Peyer's patch (tissue), 4 donors: ENCODE results near the gene CLDN4. TPM values are rescaled to one million over a fixed set of nuclear protein-coding genes. Genes with fewer than 3 reads are reported as not detected.
"Not testable (repeated sequence)": the region's sequence is repeated elsewhere in the genome, so short reads cannot be mapped to it uniquely, and the experiment has no call there.

Experiments used
- DNase-seq, 3 donors: peaks; one replicate each; pipeline ENCODE4 v3.0.0-alpha.2; 2017 to 2019
- H3K27ac ChIP-seq, 4 donors: fragments of 200-600 bp; sonication (generic); one replicate each; pipeline ENCODE4 v1.5.1; 2016 to 2019
- H3K27me3 ChIP-seq, 2 donors: fragments of 200-600 bp; sonication (generic); one replicate each; pipeline ENCODE4 v1.5.1; 2019
- H3K36me3 ChIP-seq, 3 donors: fragments of 200-600 bp; sonication (generic); one replicate each; pipeline ENCODE4 v1.5.1; 2016 to 2019
- H3K4me1 ChIP-seq, 4 donors: fragments of 200-600 bp; sonication (generic); one replicate each; pipeline ENCODE4 v1.5.1; 2016 to 2019
- H3K4me3 ChIP-seq, 4 donors: fragments of 200-600 bp; sonication (generic); 1 replicate in 3 of 4; 2 replicates in 1 of 4; pipeline ENCODE4 v1.5.1; 2016 to 2019; ENCODE audit warnings: mild to moderate bottlenecking in 1 of 4
- H3K9me3 ChIP-seq, 4 donors: fragments of 200-600 bp; sonication (generic); one replicate each; pipeline ENCODE4 v1.5.1; 2016 to 2019; ENCODE audit warnings: mild to moderate bottlenecking in 1 of 4
- POLR2A ChIP-seq, 2 donors: fragments of 450-650 bp; IDR thresholded peaks; one replicate each; pipeline ENCODE4 v1.5.1; 2017; ENCODE audit warnings: antibody characterized with exemption in 2 of 2, mild to moderate bottlenecking in 2 of 2, moderate library complexity in 2 of 2
- total RNA-seq, 4 donors: library from RNA; depleted of rRNA; stranded (reverse); fragments of >200 nt; gene quantifications; one replicate each; pipeline ENCODE4 v1.1.0, GENCODE V29; 2016
- TF ChIP-seq, protein P1 (sequence below), 6 experiments: fragments of 450-650 bp in 4 of 6; fragments of 200-600 bp in 2 of 6; sonication (generic) in 1 of 6; IDR thresholded peaks; one replicate each; pipeline ENCODE4 v1.5.1; 2017 to 2019; ENCODE audit warnings: antibody characterized with exemption in 6 of 6, mild to moderate bottlenecking in 3 of 6, moderate library complexity in 1 of 6

Gene CLDN4
- total RNA-seq, 4 donors from 2014 or later, result 83.3 to 551 (median 450) TPM

DNA sequence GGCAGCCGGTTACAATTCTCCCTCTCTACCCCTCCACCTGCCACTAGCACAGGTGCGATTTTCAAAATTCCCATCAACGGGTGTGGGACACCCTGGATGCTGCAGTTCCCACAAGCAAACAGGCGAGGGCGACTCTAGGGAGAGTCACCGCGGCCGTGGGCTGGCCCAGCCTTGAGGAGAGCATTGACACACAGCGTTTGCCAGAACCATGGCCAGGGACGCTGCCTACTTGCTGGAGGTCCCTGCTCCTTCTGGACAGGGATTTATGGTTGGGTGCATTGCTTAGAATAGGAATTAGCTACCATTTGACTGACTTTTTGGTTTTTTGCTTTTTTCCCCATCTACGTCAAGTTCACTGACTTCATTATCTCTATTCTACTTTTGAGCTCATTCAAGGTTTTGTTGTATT is 19.0 kb upstream of the CLDN4 start:
- Histone ChIP-seq H3K9me3 (no peaks in the 10 kb centered on the region), H3K36me3 (no peaks in the 10 kb centered on the region)
- TF ChIP-seq, protein P1, sequence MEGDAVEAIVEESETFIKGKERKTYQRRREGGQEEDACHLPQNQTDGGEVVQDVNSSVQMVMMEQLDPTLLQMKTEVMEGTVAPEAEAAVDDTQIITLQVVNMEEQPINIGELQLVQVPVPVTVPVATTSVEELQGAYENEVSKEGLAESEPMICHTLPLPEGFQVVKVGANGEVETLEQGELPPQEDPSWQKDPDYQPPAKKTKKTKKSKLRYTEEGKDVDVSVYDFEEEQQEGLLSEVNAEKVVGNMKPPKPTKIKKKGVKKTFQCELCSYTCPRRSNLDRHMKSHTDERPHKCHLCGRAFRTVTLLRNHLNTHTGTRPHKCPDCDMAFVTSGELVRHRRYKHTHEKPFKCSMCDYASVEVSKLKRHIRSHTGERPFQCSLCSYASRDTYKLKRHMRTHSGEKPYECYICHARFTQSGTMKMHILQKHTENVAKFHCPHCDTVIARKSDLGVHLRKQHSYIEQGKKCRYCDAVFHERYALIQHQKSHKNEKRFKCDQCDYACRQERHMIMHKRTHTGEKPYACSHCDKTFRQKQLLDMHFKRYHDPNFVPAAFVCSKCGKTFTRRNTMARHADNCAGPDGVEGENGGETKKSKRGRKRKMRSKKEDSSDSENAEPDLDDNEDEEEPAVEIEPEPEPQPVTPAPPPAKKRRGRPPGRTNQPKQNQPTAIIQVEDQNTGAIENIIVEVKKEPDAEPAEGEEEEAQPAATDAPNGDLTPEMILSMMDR (IDR thresholded peaks at IDR 0.05), result peak in 5 of 6 experiments; percentile 26 to 94 (median 89)
- TF ChIP-seq POLR2A (IDR thresholded peaks at IDR 0.05), result no peak

DNA sequence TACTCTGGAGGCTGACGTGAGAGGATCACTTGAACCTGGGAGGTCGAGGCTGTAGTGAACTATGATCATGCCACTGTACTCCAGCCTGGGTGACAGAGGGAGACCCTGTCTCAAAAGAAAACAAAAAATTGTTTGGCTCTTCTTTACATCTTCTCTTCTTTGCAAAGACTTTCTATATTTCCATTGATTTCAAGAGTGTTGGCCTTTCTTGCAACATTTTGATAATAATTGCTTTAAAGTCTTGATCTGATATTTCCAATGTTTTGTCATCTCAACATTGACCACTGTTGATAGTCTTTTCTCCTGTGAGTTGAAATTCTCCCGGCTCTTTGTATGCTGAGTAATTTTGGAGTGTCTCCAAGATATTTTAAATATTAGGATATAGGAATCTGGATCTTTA is 17.8 kb upstream of the CLDN4 start:
- H3K9me3 ChIP-seq, result no peaks in the 10 kb centered on the region
- no peak for TF ChIP-seq POLR2A (IDR thresholded peaks at IDR 0.05)
- H3K27me3 ChIP-seq, result no peaks in the 10 kb centered on the region
- no peak for DNase-seq
- no peak overlapping the region for H3K27ac ChIP-seq
- no peak overlapping the region for H3K4me3 ChIP-seq
- peaks cover 0 to 6% (median 0%) of the 10 kb centered on the region in 4 donors for H3K4me1 ChIP-seq
- H3K36me3 ChIP-seq, result no peaks in the 10 kb centered on the region

More for the DNA sequence above, 19.0 kb upstream of the CLDN4 start:
- peak; percentile 32 to 89 (median 87) for DNase-seq
- Histone ChIP-seq H3K27ac (peak overlapping the region in 1 of 4 donors; percentile 26), H3K27me3 (no peaks in the 10 kb centered on the region), H3K4me3 (no peak overlapping the region), H3K4me1 (peaks cover 0 to 6% (median 0%) of the 10 kb centered on the region in 4 donors)

DNA sequence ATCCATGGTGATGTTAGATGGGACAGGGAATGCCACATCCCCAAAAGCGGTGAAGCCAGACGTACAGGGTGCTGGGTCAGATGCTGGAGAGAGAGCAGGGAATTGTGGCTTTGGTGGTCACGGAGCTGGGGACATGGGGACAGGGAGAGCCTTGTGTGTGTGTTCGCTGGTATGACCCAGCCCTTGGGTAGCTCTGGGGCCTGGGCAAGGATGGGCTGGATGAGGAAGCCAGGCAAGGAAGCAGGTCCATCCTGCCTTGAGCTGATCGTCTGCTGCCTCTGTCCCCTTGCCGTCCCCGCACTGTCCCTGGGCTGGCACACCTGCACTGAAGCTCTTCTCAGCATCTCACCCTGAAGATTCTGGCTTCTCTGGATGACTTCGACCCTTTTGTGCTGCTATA is 15.4 kb upstream of the CLDN4 start:
- H3K4me1 ChIP-seq, result peaks cover 0 to 2% (median 0%) of the 10 kb centered on the region in 4 donors
- no peak overlapping the region for H3K27ac ChIP-seq
- H3K36me3 ChIP-seq, result no peaks in the 10 kb centered on the region
- no peaks in the 10 kb centered on the region for H3K27me3 ChIP-seq
- no peaks in the 10 kb centered on the region for H3K9me3 ChIP-seq
- H3K4me3 ChIP-seq, result no peak overlapping the region
- peak in 2 of 3 donors; percentile 27 to 31 for DNase-seq
- no peak for TF ChIP-seq POLR2A (IDR thresholded peaks at IDR 0.05)
- TF ChIP-seq, protein P1 (IDR thresholded peaks at IDR 0.05), result no peak

DNA sequence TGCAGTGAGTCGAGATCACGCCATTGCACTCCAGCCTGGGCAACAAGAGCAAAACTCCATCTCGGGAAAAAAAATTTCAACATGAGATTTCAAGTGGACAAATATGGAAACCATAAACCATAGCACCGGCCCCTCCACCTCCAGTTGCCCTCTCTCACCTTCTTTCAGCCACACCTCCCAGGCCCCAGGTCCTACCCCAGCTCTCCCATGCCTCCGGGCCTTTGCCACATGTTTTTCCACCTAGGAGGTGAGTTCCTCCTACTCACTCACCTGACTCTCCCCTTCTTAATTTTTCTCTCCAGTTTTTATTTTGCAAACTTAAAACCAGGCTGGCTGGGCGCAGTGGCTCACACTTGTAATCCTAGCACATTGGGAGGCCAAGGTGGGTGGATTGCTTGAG is 13.7 kb upstream of the CLDN4 start:
- DNase-seq, result peak in 2 of 3 donors; percentile 32 to 34
- H3K27me3 ChIP-seq, result no peaks in the 10 kb centered on the region
- TF ChIP-seq POLR2A (IDR thresholded peaks at IDR 0.05), result no peak
- TF ChIP-seq, protein P1 (IDR thresholded peaks at IDR 0.05), result no peak
- no peak overlapping the region for H3K27ac ChIP-seq
- H3K4me1 ChIP-seq, result no peaks in the 10 kb centered on the region
- H3K36me3 ChIP-seq, result no peaks in the 10 kb centered on the region
- no peak overlapping the region for H3K4me3 ChIP-seq
- no peaks in the 10 kb centered on the region for H3K9me3 ChIP-seq

DNA sequence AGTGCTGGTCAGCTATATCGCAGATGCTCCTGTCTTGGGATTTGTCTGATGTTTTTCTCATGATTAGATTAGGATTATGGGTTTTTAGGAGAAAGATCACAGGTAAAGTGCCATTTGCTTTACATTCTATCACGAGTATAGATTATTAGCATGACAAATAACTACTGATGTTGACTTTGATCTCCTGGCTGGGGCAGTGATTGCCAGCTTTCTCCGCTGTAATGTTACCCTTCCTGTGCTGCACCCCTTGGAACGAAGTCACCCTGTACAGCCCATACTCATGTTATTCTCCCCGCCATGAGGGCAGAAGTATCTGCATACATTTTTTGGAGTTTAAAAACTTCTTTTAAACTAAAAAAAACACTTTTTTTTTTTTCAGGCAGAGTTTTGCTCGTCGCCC is 10.8 kb upstream of the CLDN4 start:
- TF ChIP-seq, protein P1 (IDR thresholded peaks at IDR 0.05), result no peak
- TF ChIP-seq POLR2A (IDR thresholded peaks at IDR 0.05), result no peak
- H3K36me3 ChIP-seq, result no peaks in the 10 kb centered on the region
- H3K4me1 ChIP-seq, result peaks cover 0 to 20% (median 0%) of the 10 kb centered on the region in 4 donors
- no peaks in the 10 kb centered on the region for H3K9me3 ChIP-seq
- H3K4me3 ChIP-seq, result no peak overlapping the region
- H3K27ac ChIP-seq, result no peak overlapping the region
- peak in 2 of 3 donors; percentile 6 to 39 for DNase-seq
- no peaks in the 10 kb centered on the region for H3K27me3 ChIP-seq

DNA sequence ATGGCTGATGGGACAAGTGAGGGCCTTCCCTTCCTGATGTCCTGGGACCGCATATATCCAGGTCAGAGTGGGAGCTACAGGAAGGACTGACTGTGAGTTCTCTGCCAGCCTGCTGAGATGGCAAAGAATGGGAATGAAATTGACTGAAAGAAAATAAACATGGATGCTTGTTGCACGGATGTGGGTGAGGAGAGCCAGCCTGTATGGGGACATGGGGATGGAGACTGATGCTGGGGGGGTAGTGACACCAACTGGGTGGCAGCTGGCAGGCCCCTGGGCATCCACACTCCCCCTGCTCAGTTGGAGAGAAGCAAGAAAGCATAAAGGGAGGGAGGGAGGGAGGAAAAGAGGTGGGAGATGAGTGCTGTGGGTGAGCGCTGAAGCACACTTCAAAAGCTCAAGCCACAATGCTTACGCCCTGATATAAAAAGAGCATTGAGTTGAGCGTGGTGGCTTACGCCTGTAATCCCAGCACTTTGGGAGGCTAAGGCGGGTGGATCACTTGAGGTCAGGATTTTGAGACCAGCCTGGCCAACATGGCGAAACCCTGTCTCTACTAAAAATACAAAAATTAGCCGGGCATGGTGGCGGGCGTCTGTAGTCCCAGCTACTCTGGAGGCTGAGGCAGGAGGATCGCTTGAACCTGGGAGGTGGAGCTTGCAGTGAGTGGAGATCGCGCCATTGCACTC is 9.1 kb upstream of the CLDN4 start:
- not testable (repeated sequence) for H3K27me3 ChIP-seq, H3K4me3 ChIP-seq, H3K36me3 ChIP-seq, H3K9me3 ChIP-seq
- DNase-seq, result peak in 2 of 3 donors; percentile 36 to 44
- Histone ChIP-seq H3K4me1 (peaks cover 0 to 33% (median 3%) of the 10 kb centered on the region in 4 donors), H3K27ac (peak overlapping the region in 3 of 4 donors; percentile 78 to 96 (median 94))
